ENCODE data around the gene SLC2A8. TPM values are rescaled to one million over a fixed set of nuclear protein-coding genes. Genes with fewer than 3 reads are reported as not detected.

Gene SLC2A8
- total and polyA plus RNA-seq, 2 experiments from 2014 or later: 45.3 to 62.2 TPM

DNA sequence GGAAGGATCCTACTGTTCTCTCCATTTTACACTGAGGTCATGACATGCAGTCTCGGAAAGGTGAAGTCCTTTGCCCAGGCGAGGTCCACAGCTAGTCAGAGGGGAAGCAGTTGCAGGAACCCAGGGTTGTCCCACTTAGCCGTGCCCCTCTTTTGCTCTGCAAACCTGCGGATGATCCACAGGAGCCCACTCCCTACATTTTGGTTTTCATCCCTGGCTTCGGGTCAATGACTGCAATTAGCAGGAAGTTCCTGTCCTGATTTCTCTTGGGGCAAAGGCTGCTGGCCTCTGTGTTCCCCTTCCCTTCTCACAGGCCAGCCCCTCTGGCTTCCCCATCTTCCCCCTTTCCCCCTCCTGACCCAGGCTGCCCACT lies 1.3 kb downstream of the SLC2A8 start:
- peak overlapping the region; percentile 71 for H3K4me3 ChIP-seq
- no peak overlapping the region for H3K27ac ChIP-seq
- no peaks in the 10 kb centered on the region for H3K4me1 ChIP-seq (ENCODE audit: low read depth)
- H3K36me3 ChIP-seq: no peaks in the 10 kb centered on the region
- no peak for DNase-seq (ENCODE audit: low read depth in 1 of 2, low spot score in 1 of 2)
- TF ChIP-seq, protein P1, sequence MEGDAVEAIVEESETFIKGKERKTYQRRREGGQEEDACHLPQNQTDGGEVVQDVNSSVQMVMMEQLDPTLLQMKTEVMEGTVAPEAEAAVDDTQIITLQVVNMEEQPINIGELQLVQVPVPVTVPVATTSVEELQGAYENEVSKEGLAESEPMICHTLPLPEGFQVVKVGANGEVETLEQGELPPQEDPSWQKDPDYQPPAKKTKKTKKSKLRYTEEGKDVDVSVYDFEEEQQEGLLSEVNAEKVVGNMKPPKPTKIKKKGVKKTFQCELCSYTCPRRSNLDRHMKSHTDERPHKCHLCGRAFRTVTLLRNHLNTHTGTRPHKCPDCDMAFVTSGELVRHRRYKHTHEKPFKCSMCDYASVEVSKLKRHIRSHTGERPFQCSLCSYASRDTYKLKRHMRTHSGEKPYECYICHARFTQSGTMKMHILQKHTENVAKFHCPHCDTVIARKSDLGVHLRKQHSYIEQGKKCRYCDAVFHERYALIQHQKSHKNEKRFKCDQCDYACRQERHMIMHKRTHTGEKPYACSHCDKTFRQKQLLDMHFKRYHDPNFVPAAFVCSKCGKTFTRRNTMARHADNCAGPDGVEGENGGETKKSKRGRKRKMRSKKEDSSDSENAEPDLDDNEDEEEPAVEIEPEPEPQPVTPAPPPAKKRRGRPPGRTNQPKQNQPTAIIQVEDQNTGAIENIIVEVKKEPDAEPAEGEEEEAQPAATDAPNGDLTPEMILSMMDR (IDR thresholded peaks at IDR 0.05; ENCODE audit: low read depth, low read length): no peak
- H3K9me3 ChIP-seq (ENCODE audit: low read depth): no peaks in the 10 kb centered on the region
- H3K27me3 ChIP-seq: no peaks in the 10 kb centered on the region

DNA sequence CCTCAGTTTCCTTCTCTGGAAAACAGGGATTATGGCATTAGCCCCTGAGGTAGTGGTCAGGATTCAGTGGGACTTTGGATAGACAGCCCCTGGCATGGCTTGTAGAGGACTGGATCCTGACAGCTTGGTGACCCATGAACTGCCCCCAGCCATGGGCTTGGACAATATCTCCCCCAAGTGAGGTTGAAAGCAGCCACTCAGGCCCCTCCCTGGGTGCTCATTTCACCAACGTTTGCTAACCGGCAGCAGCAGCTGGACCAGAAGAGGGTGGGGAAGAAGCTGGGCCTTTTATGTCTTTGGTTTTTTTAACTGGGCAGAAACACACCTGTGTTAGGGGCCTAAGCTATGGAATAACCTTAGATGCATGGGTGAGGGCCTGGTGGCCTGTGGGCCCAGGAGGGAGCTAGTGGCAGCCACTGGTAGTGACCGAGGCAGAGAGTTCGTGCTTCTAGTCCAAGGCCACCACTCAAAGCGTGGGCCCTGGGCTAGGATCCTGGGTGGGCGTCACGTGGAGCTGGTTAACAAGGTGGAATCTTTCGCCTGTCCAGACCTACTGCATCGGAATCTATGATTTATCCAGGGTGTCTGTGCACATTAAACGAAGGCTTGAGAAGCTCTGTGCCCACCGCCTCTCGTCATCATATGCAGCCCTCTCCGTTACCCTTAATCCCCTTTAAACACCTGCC lies 1.9 kb downstream of the SLC2A8 start:
- TF ChIP-seq, protein P1 (IDR thresholded peaks at IDR 0.05; ENCODE audit: low read depth, low read length): no peak
- no peaks in the 10 kb centered on the region for H3K9me3 ChIP-seq (ENCODE audit: low read depth)
- H3K4me3 ChIP-seq: no peak overlapping the region

DNA sequence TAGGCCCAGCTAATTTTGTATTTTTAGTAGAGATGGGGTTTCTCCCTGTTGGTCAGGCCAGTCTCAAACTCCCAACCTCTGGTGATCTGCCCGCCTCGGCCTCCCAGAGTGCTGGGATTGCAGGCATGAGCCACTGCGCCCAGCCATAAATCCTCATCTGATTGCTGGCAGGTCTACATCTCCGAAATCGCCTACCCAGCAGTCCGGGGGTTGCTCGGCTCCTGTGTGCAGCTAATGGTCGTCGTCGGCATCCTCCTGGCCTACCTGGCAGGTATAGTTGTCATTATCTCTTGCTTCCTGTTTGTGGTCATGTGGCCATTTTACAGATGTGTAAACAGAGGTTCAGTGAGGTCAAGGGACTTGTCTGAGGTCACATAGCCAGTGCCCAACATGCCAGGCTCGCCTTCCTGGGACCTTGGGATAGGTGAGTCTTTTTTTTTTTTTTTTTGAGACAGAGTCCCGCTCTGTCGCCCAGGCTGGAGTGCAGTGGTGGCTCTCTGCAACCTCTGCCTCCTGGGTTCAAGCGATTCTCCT lies 2.8 kb downstream of the SLC2A8 start:
- DNase-seq (ENCODE audit: low read depth in 1 of 2, low spot score in 1 of 2): no peak
- Histone ChIP-seq H3K9me3 (ENCODE audit: low read depth) (no peaks in the 10 kb centered on the region), H3K27ac (no peak overlapping the region), H3K4me1 (ENCODE audit: low read depth) (no peaks in the 10 kb centered on the region), H3K27me3 (no peaks in the 10 kb centered on the region), H3K36me3 (peaks cover 5% of the 10 kb centered on the region), H3K4me3 (no peak overlapping the region)
- TF ChIP-seq, protein P1 (IDR thresholded peaks at IDR 0.05; ENCODE audit: low read depth, low read length): no peak

More for the DNA sequence above, 1.9 kb downstream of the SLC2A8 start:
- DNase-seq (ENCODE audit: low read depth in 1 of 2, low spot score in 1 of 2): no peak
- Histone ChIP-seq H3K27me3 (no peaks in the 10 kb centered on the region), H3K36me3 (peaks cover 3% of the 10 kb centered on the region), H3K4me1 (ENCODE audit: low read depth) (no peaks in the 10 kb centered on the region), H3K27ac (no peak overlapping the region)

DNA sequence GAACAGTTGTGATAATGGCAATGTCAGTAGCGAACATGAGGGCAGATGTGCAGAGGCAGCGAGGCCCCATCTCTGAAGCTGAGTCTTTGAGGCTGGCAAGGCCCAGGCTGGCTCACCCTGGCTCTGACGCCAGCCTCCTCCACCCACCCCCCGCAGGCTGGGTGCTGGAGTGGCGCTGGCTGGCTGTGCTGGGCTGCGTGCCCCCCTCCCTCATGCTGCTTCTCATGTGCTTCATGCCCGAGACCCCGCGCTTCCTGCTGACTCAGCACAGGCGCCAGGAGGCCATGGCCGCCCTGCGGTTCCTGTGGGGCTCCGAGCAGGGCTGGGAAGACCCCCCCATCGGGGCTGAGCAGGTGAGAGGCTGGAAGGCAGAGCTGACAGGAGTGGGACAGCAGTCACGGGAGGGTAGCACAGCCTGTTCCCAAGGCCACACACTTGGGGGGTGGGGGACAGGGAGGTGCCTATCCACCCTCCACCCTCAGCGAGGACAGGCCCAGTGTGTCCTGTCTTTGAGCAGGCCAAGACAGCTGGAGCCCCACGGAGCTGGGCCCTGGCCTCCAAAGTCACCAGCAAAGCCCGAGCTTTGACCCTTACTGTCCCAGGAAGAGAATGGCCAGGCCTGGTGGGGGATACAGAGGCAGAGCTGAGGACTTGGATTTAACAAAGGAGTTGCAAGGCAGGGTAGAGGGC lies 5.6 kb downstream of the SLC2A8 start:
- Histone ChIP-seq H3K36me3 (peaks cover 5% of the 10 kb centered on the region), H3K4me1 (ENCODE audit: low read depth) (peaks cover 10% of the 10 kb centered on the region), H3K9me3 (ENCODE audit: low read depth) (no peaks in the 10 kb centered on the region), H3K27me3 (no peaks in the 10 kb centered on the region), H3K4me3 (no peak overlapping the region), H3K27ac (no peak overlapping the region)
- no peak for DNase-seq (ENCODE audit: low read depth in 1 of 2, low spot score in 1 of 2)
- TF ChIP-seq, protein P1 (IDR thresholded peaks at IDR 0.05; ENCODE audit: low read depth, low read length): no peak

DNA sequence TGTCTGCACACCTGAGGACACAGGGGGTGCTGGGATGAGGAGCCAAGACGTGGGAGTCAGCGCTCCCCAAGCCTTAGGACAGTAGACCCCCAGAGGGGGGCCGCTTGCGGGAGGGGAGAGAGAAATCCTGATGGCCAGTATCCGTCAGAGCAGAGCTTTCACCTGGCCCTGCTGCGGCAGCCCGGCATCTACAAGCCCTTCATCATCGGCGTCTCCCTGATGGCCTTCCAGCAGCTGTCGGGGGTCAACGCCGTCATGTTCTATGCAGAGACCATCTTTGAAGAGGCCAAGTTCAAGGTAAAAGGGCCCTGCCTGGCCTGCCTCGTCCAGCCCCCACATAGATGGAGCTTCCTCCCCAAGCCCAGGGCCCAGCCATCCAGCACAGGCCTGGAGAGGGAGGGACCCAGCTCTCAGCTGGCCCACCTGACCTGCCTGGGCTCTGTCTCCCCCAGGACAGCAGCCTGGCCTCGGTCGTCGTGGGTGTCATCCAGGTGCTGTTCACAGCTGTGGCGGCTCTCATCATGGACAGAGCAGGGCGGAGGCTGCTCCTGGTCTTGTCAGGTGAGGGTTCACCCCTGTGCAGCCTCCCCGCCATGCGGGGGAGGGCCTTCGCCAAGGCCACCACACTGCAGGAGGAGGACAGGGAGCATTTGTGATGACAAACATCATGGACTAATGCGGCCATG lies 6.7 kb downstream of the SLC2A8 start:
- no peaks in the 10 kb centered on the region for H3K27me3 ChIP-seq
- H3K9me3 ChIP-seq (ENCODE audit: low read depth): no peaks in the 10 kb centered on the region
- H3K4me1 ChIP-seq (ENCODE audit: low read depth): peaks cover 14% of the 10 kb centered on the region
- H3K4me3 ChIP-seq: no peak overlapping the region
- no peak for DNase-seq (ENCODE audit: low read depth in 1 of 2, low spot score in 1 of 2)
- peaks cover 5% of the 10 kb centered on the region for H3K36me3 ChIP-seq
- no peak overlapping the region for H3K27ac ChIP-seq
- TF ChIP-seq, protein P1 (IDR thresholded peaks at IDR 0.05; ENCODE audit: low read depth, low read length): no peak

All from cardiac muscle cell (in vitro differentiated cells and primary cell).